Calu3 (cell line): ENCODE measurements around the gene PTPRC. TPM values are rescaled to one million over a fixed set of nuclear protein-coding genes. Genes with fewer than 3 reads are reported as not detected.

Source experiments
- BruUV-seq: library from RNA; stranded (reverse); fragments of 400-500 nt; replicated peaks from 2 replicates; lab custom pipeline; 2021; lab: Mats Ljungman, UMichigan
- CTCF ChIA-PET: fragments of 300-600 bp; sonication (Branson Sonifier 250); formaldehyde crosslinking; loops from one replicate; lab custom pipeline; 2022; ENCODE audit warnings: antibody characterized with exemption; lab: Charles Lee
- DNase-seq: peaks from one replicate; pipeline ENCODE4 v3.0.0; 2022
- H3K27ac Mint-ChIP-seq: one replicate; pipeline ENCODE4 v1.8.0; 2022; ENCODE audit warnings: mixed read lengths; ENCODE audit not compliant: unreplicated experiment
- H3K27me3 Mint-ChIP-seq: one replicate; pipeline ENCODE4 v1.8.0; 2022; ENCODE audit warnings: mixed read lengths; ENCODE audit not compliant: unreplicated experiment
- H3K36me3 Mint-ChIP-seq: one replicate; pipeline ENCODE4 v1.8.0; 2022; ENCODE audit warnings: mild to moderate bottlenecking, moderate library complexity, mixed read lengths; ENCODE audit not compliant: insufficient read depth, unreplicated experiment
- H3K4me1 Mint-ChIP-seq: one replicate; pipeline ENCODE4 v1.8.0; 2022; ENCODE audit warnings: mild to moderate bottlenecking, low read depth, mixed read lengths; ENCODE audit not compliant: unreplicated experiment
- H3K4me3 Mint-ChIP-seq: one replicate; pipeline ENCODE4 v1.8.0; 2022; ENCODE audit warnings: mild to moderate bottlenecking, low read depth, moderate library complexity, mixed read lengths; ENCODE audit not compliant: unreplicated experiment
- H3K9me3 Mint-ChIP-seq: one replicate; pipeline ENCODE4 v1.8.0; 2022; ENCODE audit warnings: low read depth, mixed read lengths; ENCODE audit not compliant: unreplicated experiment
- intact Hi-C: fragments of 100-400 bp; cut with micrococcal nuclease; formaldehyde crosslinking; loops from one replicate; pipeline ENCODE4 v1.10.0; 2022; ENCODE audit not compliant: unreplicated experiment
- total RNA-seq: library from RNA; stranded (reverse); gene quantifications from 2 replicates; pipeline ENCODE4 v1.2.3, GENCODE V29; 2022
- TF ChIP-seq, protein P1 (sequence below): fragments of 200-600 bp; IDR thresholded peaks from one replicate; pipeline ENCODE4 v1.8.0; 2022; ENCODE audit warnings: antibody characterized with exemption; ENCODE audit not compliant: unreplicated experiment

PTPRC gene
- total RNA-seq, 1 experiment from 2014 or later, result not detected

DNA sequence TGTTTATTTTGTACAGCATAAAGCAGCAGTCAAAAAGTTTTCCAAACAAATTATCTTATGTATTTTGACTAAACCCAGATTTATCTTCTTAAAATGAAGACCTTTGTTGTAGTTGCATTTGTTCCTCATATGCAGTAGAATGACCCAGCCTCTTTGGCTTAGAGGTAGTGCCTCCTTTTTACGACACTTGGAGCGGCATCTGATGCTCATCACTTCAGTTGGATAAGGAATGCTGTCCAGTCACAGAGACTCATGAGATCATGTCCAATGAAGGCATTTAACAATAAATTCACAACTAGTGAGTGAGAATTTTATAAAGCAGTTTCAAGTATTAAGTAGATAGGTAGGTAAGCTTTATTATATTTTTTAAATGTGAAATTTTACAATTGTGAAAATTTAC, 35.2 kb downstream of the PTPRC start:
- CTCF ChIA-PET, result interaction anchor here (0.5 kb wide), 1 partner anchor 814 kb away, joined by 4 read pairs; no protein-coding TSS in a partner anchor
- Mint-ChIP-seq H3K27ac (no peak overlapping the region), H3K36me3 (no peaks in the 10 kb centered on the region), H3K4me3 (no peak overlapping the region), H3K27me3 (no peaks in the 10 kb centered on the region), H3K4me1 (peaks cover 46% of the 10 kb centered on the region), H3K9me3 (peaks cover 4% of the 10 kb centered on the region)
- TF ChIP-seq, protein P1, sequence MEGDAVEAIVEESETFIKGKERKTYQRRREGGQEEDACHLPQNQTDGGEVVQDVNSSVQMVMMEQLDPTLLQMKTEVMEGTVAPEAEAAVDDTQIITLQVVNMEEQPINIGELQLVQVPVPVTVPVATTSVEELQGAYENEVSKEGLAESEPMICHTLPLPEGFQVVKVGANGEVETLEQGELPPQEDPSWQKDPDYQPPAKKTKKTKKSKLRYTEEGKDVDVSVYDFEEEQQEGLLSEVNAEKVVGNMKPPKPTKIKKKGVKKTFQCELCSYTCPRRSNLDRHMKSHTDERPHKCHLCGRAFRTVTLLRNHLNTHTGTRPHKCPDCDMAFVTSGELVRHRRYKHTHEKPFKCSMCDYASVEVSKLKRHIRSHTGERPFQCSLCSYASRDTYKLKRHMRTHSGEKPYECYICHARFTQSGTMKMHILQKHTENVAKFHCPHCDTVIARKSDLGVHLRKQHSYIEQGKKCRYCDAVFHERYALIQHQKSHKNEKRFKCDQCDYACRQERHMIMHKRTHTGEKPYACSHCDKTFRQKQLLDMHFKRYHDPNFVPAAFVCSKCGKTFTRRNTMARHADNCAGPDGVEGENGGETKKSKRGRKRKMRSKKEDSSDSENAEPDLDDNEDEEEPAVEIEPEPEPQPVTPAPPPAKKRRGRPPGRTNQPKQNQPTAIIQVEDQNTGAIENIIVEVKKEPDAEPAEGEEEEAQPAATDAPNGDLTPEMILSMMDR, result no peak
- intact Hi-C loops, result no loop called here
- DNase-seq, result no peak
- no TSS peak for BruUV-seq

- no TSS peak for BruUV-seq
- H3K4me1 Mint-ChIP-seq, result peaks cover 32% of the 10 kb centered on the region
- CTCF ChIA-PET, result no interaction called here
These were observed 37.4 kb downstream of the PTPRC start for GRCh38 chr1:198676253-198676652.

GRCh38 chr1:198677027-198677426, 38.2 kb downstream of the PTPRC start:
- TF ChIP-seq, protein P1, result no peak
- no peak for DNase-seq
- H3K4me1 Mint-ChIP-seq, result peaks cover 25% of the 10 kb centered on the region
- H3K4me3 Mint-ChIP-seq, result no peak overlapping the region
- BruUV-seq, result no TSS peak
- H3K27ac Mint-ChIP-seq, result no peak overlapping the region
- no peaks in the 10 kb centered on the region for H3K9me3 Mint-ChIP-seq
- CTCF ChIA-PET, result interaction anchor here (1.1 kb wide), 1 partner anchor 36 kb away, joined by 3 read pairs; no protein-coding TSS in a partner anchor
- H3K27me3 Mint-ChIP-seq, result no peaks in the 10 kb centered on the region
- intact Hi-C loops, result no loop called here
- H3K36me3 Mint-ChIP-seq, result no peaks in the 10 kb centered on the region

More at GRCh38 chr1:198676253-198676652, 37.4 kb downstream of the PTPRC start:
- intact Hi-C loops, result no loop called here
- TF ChIP-seq, protein P1, result no peak
- H3K4me3 Mint-ChIP-seq, result no peak overlapping the region
- H3K9me3 Mint-ChIP-seq, result peaks cover 2% of the 10 kb centered on the region
- H3K27me3 Mint-ChIP-seq, result no peaks in the 10 kb centered on the region
- H3K36me3 Mint-ChIP-seq, result no peaks in the 10 kb centered on the region
- no peak for DNase-seq
- H3K27ac Mint-ChIP-seq, result no peak overlapping the region

DNA sequence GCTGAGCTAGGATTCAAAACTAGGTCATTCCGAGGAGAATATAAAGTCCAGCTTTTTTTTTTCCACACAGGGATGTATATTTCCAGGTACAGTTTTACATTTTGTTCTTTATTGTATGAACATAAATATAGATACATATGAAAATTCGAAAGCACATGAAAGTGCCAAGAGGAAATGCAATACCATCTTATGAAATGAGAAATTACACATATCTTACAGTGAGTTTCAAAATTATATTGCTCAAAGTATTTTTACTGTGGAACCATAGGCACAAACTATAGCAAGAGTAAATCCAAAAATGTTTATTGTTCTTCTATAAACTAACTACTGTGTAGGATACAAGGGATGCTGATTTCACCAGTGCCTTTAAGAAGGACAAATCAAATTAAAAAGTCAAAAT, 39.0 kb downstream of the PTPRC start:
- intact Hi-C loops, result no loop called here
- H3K27ac Mint-ChIP-seq, result no peak overlapping the region

More for the DNA sequence above, 39.0 kb downstream of the PTPRC start:
- Mint-ChIP-seq H3K9me3 (no peaks in the 10 kb centered on the region), H3K4me3 (no peak overlapping the region), H3K27me3 (no peaks in the 10 kb centered on the region), H3K36me3 (no peaks in the 10 kb centered on the region), H3K4me1 (peaks cover 25% of the 10 kb centered on the region)
- DNase-seq, result no peak
- CTCF ChIA-PET, result interaction anchor here (1.1 kb wide), 1 partner anchor 35 kb away, joined by 3 read pairs; no protein-coding TSS in a partner anchor
- TF ChIP-seq, protein P1, result no peak
- BruUV-seq, result no TSS peak
